ENCODE data around the gene EHBP1L1.

DNA sequence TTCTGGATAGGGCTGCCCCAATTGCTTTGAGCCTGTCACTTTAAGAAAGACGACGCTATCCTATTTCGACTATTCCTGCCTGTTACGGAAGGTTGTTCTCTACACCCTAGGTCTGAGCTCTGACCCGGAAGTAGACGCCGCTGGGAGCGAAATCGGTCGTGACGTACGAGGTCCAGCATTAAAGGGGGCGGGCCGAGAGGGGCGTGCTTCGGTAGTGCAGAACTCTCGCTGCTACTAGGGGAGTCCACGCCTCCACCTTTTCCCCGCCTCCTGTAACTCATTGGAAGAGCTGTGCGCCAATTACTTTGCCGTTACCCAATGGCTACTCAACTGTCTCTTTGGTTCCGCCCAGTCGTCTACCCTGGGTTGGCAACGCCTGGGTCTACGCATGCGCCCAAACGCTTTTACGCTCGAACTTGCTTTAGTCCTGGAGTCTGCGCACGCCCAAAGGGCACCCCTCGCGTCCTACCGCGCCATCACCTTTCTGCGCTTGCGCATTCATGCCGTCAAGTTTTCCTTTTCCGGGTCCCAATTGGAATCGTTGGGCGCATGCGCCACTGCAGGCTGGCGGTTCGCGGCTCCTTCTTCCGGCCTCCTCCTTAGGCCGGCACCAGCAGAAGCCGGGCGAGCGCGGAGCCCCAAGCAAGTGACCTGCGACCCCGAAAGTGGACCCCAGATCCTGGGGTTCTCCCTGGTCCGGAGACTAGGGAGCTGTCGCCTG, 39.5 kb downstream of the EHBP1L1 start, which contains the start of gene PCNX3:
- TF ChIP-seq, protein P1, sequence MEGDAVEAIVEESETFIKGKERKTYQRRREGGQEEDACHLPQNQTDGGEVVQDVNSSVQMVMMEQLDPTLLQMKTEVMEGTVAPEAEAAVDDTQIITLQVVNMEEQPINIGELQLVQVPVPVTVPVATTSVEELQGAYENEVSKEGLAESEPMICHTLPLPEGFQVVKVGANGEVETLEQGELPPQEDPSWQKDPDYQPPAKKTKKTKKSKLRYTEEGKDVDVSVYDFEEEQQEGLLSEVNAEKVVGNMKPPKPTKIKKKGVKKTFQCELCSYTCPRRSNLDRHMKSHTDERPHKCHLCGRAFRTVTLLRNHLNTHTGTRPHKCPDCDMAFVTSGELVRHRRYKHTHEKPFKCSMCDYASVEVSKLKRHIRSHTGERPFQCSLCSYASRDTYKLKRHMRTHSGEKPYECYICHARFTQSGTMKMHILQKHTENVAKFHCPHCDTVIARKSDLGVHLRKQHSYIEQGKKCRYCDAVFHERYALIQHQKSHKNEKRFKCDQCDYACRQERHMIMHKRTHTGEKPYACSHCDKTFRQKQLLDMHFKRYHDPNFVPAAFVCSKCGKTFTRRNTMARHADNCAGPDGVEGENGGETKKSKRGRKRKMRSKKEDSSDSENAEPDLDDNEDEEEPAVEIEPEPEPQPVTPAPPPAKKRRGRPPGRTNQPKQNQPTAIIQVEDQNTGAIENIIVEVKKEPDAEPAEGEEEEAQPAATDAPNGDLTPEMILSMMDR (IDR thresholded peaks at IDR 0.05) = no peak
- TF ChIP-seq POLR2A (IDR thresholded peaks at IDR 0.05) = no peak

Measured in lower leg skin (tissue), 3 donors.